ENCODE data around the gene APOA4. TPM values are rescaled to one million over a fixed set of nuclear protein-coding genes. Genes with fewer than 3 reads are reported as not detected.

APOA4 gene
- total and polyA plus RNA-seq, 11 donors = 0.86 TPM; not detected in 10

DNA sequence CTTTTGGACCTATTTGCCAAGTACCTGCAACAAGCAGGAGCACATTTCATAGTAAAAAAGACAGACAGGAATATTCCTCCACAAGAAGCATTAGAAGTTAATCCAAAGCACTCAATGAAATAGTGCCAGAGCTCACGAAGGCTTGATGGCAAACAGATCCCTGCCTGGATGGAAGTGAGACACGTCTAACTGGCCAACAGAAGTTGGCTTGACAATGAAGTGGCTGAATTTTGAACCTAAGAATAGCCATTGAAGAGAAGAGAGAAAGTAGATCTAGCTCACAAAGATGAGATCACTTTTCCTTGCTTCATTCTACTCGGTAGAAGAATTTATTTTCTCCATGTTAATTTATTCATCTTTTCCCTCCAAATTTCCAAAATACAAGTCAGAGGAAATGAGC is 45.0 kb upstream of the APOA4 start:
- H3K9me3 ChIP-seq = no peaks in the 10 kb centered on the region
- peak overlapping the region in 11 of 12 donors; percentile 3 to 74 (median 50) for H3K27ac ChIP-seq
- peak; percentile 43 to 73 (median 64) for ATAC-seq
- no peaks in the 10 kb centered on the region for H3K27me3 ChIP-seq
- 37 to 65% (median 54%) methylated on average over 3 of the region's 3 CpGs for WGBS, 4 donors
- H3K36me3 ChIP-seq = peaks cover 0 to 99% (median 92%) of the 10 kb centered on the region in 9 donors
- TF ChIP-seq POLR2A (IDR thresholded peaks at IDR 0.05) = no peak
- no peak for TF ChIP-seq CTCF (IDR thresholded peaks at IDR 0.05)
- peaks cover 0 to 71% (median 27%) of the 10 kb centered on the region in 12 donors for H3K4me1 ChIP-seq
- no peak overlapping the region for H3K4me3 ChIP-seq
- intact Hi-C loops (cut with DNase I) = loop anchor here in 1 of 10 donors (10.0 kb wide), 1 partner anchor 357 kb away; no protein-coding TSS in a partner anchor
- no peak for DNase-seq

- H3K4me3 ChIP-seq = no peak overlapping the region
- peaks cover 0 to 98% (median 92%) of the 10 kb centered on the region in 9 donors for H3K36me3 ChIP-seq
- intact Hi-C loops (cut with DNase I) = loop anchor here in 1 of 10 donors (10.0 kb wide), 1 partner anchor 357 kb away; no protein-coding TSS in a partner anchor
- H3K27me3 ChIP-seq = no peaks in the 10 kb centered on the region
- DNase-seq (no peak), ATAC-seq (peak in 2 of 4 donors; percentile 13 to 25)
- H3K4me1 ChIP-seq = peaks cover 0 to 67% (median 22%) of the 10 kb centered on the region in 12 donors
- TF ChIP-seq POLR2A (IDR thresholded peaks at IDR 0.05) (no peak), CTCF (IDR thresholded peaks at IDR 0.05) (no peak)
- H3K9me3 ChIP-seq = no peaks in the 10 kb centered on the region
- WGBS, 4 donors = 75 to 84% (median 79%) methylated on average over 9 to 11 of the region's 11 CpGs
- peak overlapping the region in 10 of 12 donors; percentile 12 to 74 (median 50) for H3K27ac ChIP-seq
Observed at GRCh38 chr11:116867619-116868018, 44.5 kb upstream of the APOA4 start.

DNA sequence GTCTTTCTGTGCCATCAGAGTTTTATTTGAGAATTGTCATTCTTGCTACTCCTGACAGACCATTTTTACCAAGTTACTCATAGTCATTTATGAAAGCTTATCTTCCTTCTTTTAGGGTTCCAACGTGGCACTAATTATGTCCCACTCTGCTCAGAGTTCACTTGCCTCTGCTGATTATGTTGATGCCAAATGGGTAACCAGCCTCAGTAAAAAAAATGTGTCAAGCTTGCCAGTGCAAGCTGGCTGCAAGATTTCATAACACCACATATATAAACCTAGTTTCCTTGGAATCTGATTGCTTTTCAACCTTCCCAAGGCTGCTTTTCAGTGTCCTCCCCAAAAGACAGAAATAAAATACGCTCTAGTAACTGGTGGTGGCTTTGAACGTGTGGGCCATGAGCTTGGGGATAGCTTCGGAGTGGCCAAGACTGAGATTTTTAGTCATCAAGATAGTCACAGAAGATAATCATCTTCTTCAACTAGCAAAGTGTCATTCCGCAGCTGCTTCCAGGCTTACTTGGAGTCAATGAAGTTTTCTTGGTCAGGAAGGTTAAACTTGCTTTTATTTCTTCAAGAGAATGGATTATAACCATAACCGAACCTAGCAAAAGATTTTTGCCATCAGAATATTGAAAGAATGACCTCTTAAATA is 43.8 kb upstream of the APOA4 start:
- ATAC-seq (peak in 3 of 4 donors; percentile 38 to 70 (median 56)), DNase-seq (no peak)
- Histone ChIP-seq H3K4me3 (no peak overlapping the region), H3K36me3 (peaks cover 0 to 98% (median 92%) of the 10 kb centered on the region in 9 donors), H3K27me3 (no peaks in the 10 kb centered on the region), H3K4me1 (peaks cover 0 to 60% (median 19%) of the 10 kb centered on the region in 12 donors), H3K27ac (peak overlapping the region in 8 of 12 donors; percentile 1 to 65 (median 48)), H3K9me3 (no peaks in the 10 kb centered on the region)
- TF ChIP-seq POLR2A (IDR thresholded peaks at IDR 0.05) (no peak), CTCF (IDR thresholded peaks at IDR 0.05) (no peak)
- intact Hi-C loops (cut with DNase I) = loop anchor here in 1 of 10 donors (10.0 kb wide), 1 partner anchor 358 kb away; no protein-coding TSS in a partner anchor
- WGBS, 4 donors = 82 to 87% (median 83%) methylated on average over 6 of the region's 6 CpGs

- intact Hi-C loops (cut with DNase I) = loop anchor here in 1 of 10 donors (10.0 kb wide), 1 partner anchor 359 kb away; no protein-coding TSS in a partner anchor
Observed at GRCh38 chr11:116865696-116866095, 42.6 kb upstream of the APOA4 start.

More at GRCh38 chr11:116865696-116866095, 42.6 kb upstream of the APOA4 start:
- H3K4me3 ChIP-seq = no peak overlapping the region
- H3K27me3 ChIP-seq = no peaks in the 10 kb centered on the region
- DNase-seq (no peak), ATAC-seq (no peak)
- H3K27ac ChIP-seq = peak overlapping the region in 1 of 12 donors; percentile 62
- peaks cover 0 to 48% (median 14%) of the 10 kb centered on the region in 12 donors for H3K4me1 ChIP-seq
- H3K9me3 ChIP-seq = no peaks in the 10 kb centered on the region
- TF ChIP-seq CTCF (IDR thresholded peaks at IDR 0.05) = no peak
- WGBS, 4 donors = 74 to 90% (median 83%) methylated on average over 1 of the region's 1 CpG
- peaks cover 0 to 99% (median 96%) of the 10 kb centered on the region in 9 donors for H3K36me3 ChIP-seq
